ENCODE results near the gene CHST15.

- TF ChIP-seq CTCF (IDR thresholded peaks at IDR 0.05) (no peak), POLR2A (IDR thresholded peaks at IDR 0.05) (no peak)
Measured at GRCh38 chr10:124005091-124005490, 88.3 kb downstream of the CHST15 start.

Measured in ovary (tissue), 3 donors.